HG03025 (cell line): ENCODE measurements around the gene CNR2.
"Not testable (repeated sequence)": the region's sequence is repeated elsewhere in the genome, so short reads cannot be mapped to it uniquely, and the experiment has no call there.

Experiments
- ATAC-seq: cut with Tn5 transposase; IDR thresholded peaks from one replicate; pipeline ENCODE4 v1.9.1; 2021; ENCODE audit warnings: mild to moderate bottlenecking, moderate library complexity; ENCODE audit not compliant: unreplicated experiment, low FRiP score

The CNR2 gene

GRCh38 chr1:23843644-23844043 is 69.5 kb downstream of the CNR2 start:
- ATAC-seq = no peak

- ATAC-seq = no peak
Measured at GRCh38 chr1:23838401-23838866, 74.7 kb downstream of the CNR2 start.

GRCh38 chr1:23837908-23838307 is 75.3 kb downstream of the CNR2 start:
- no peak for ATAC-seq

GRCh38 chr1:23836037-23836436 is 77.1 kb downstream of the CNR2 start:
- ATAC-seq = no peak

- ATAC-seq = not testable (repeated sequence)
Measured at GRCh38 chr1:23834156-23834555, 79.0 kb downstream of the CNR2 start.

- no peak for ATAC-seq
Measured at GRCh38 chr1:23827717-23828116, 85.4 kb downstream of the CNR2 start.

GRCh38 chr1:23826590-23826989 is 86.6 kb downstream of the CNR2 start:
- not testable (repeated sequence) for ATAC-seq

GRCh38 chr1:23825762-23826522 is 87.2 kb downstream of the CNR2 start:
- ATAC-seq = no peak

- peak; percentile 71 for ATAC-seq
Measured at GRCh38 chr1:23825076-23825761, 87.9 kb downstream of the CNR2 start, which contains the start of gene HMGCL. Gene HMGCL, minus strand, starts transcription at chr1:23825429. Its CDS starts 14 bp downstream, at chr1:23825415.

- ATAC-seq = peak; percentile 12
Measured at GRCh38 chr1:23824711-23825075, 88.5 kb downstream of the CNR2 start.

GRCh38 chr1:23823767-23824166 is 89.4 kb downstream of the CNR2 start:
- no peak for ATAC-seq
